PFSK-1 (cell line): Measurements from ENCODE around the gene SESN2.

Experiments
- FOXP2 ChIP-seq: optimal IDR thresholded peaks from 2 replicates; pipeline ENCODE3; 2011; ENCODE audit warnings: borderline replicate concordance, control low read depth, inconsistent platforms; ENCODE audit not compliant: insufficient read depth; ENCODE audit errors: extremely low read length, extremely low read depth
- POLR2AphosphoS5 ChIP-seq: IDR thresholded peaks from 2 replicates; pipeline ENCODE4 v1.6.1; 2012; ENCODE audit warnings: low read depth, mild to moderate bottlenecking, control low read depth, low read length, moderate library complexity
- REST ChIP-seq, 2 experiments: IDR thresholded peaks; 2 replicates each; pipeline versions ENCODE4 v1.6.1 to v1.8.0; 2011 to 2012; ENCODE audit warnings: low read depth in 2 of 2, low read length in 2 of 2, control low read depth in 1 of 2, inconsistent platforms in 1 of 2, mild to moderate bottlenecking in 1 of 2, moderate library complexity in 1 of 2; ENCODE audit not compliant: insufficient read depth in 1 of 2
- SIN3A ChIP-seq: IDR thresholded peaks from 2 replicates; pipeline ENCODE4 v1.6.1; 2012; ENCODE audit warnings: mild to moderate bottlenecking, low read length, moderate library complexity, borderline replicate concordance; ENCODE audit not compliant: insufficient read depth
- TAF1 ChIP-seq: IDR thresholded peaks from 2 replicates; pipeline ENCODE4 v1.6.1; 2012; ENCODE audit warnings: low read length, control low read depth, borderline replicate concordance; ENCODE audit not compliant: insufficient read depth

Gene SESN2

GRCh38 chr1:28244549-28245251 lies 14.6 kb upstream of the SESN2 start:
- TF ChIP-seq TAF1 (no peak), REST (IDR thresholded peaks at IDR 0.05; ENCODE audit: insufficient read depth in 1 of 2, low read depth in 2 of 2, low read length in 2 of 2) (no peak), SIN3A (no peak)

- TF ChIP-seq SIN3A, result no peak
- no peak for TF ChIP-seq REST (IDR thresholded peaks at IDR 0.05; ENCODE audit: insufficient read depth in 1 of 2, low read depth in 2 of 2, low read length in 2 of 2)
- TF ChIP-seq POLR2AphosphoS5, result 0 out of 2 replicates have a peak, but pooled peaks have one; percentile 2
- TF ChIP-seq TAF1, result no peak
- no peak for TF ChIP-seq FOXP2
Observed at GRCh38 chr1:28246427-28246832, 12.9 kb upstream of the SESN2 start.

GRCh38 chr1:28247612-28248272 lies 11.6 kb upstream of the SESN2 start:
- TF ChIP-seq SIN3A (no peak), TAF1 (no peak), POLR2AphosphoS5 (no peak), REST (IDR thresholded peaks at IDR 0.05; ENCODE audit: insufficient read depth in 1 of 2, low read depth in 2 of 2, low read length in 2 of 2) (no peak), FOXP2 (no peak)

- TF ChIP-seq SIN3A (no peak), TAF1 (no peak), POLR2AphosphoS5 (no peak), REST (IDR thresholded peaks at IDR 0.05; ENCODE audit: insufficient read depth in 1 of 2, low read depth in 2 of 2, low read length in 2 of 2) (no peak), FOXP2 (no peak)
Observed at GRCh38 chr1:28248273-28249012, 10.9 kb upstream of the SESN2 start.
